GM23338 (cell line): ENCODE results near the gene KRTAP5-2. TPM values are rescaled to one million over a fixed set of nuclear protein-coding genes. Genes with fewer than 3 reads are reported as not detected.

Experiments
- ATAC-seq: fragments of 200-7000 bp; cut with Tn5 transposase; 3 replicates; pipeline ENCODE4 v1.9.1; 2020
- DNase-seq: peaks from one replicate; pipeline ENCODE4 v3.0.0-alpha.2; 2015; ENCODE audit warnings: low spot score
- H2AFZ ChIP-seq: fragments of 200-600 bp; sonication (generic); 2 replicates; pipeline ENCODE4 v1.8.0; 2016; ENCODE audit warnings: antibody characterized with exemption, mild to moderate bottlenecking, moderate library complexity
- H3F3A ChIP-seq: fragments of 200-600 bp; sonication (generic); replicated peaks from 2 replicates; pipeline ENCODE4 v1.8.0; 2017; ENCODE audit warnings: antibody characterized with exemption, mixed run types, low read depth
- H3K27ac ChIP-seq: fragments of 200-600 bp; sonication (generic); 2 replicates; pipeline ENCODE4 v1.6.1; 2016; ENCODE audit warnings: low read depth
- H3K27me3 ChIP-seq: fragments of 200-600 bp; sonication (generic); 2 replicates; pipeline ENCODE4 v1.8.0; 2016; ENCODE audit warnings: mild to moderate bottlenecking, mixed run types, moderate library complexity; ENCODE audit not compliant: insufficient read depth
- H3K36me3 ChIP-seq: fragments of 200-600 bp; sonication (generic); 2 replicates; pipeline ENCODE4 v1.8.0; 2016; ENCODE audit warnings: mild to moderate bottlenecking; ENCODE audit not compliant: insufficient read depth
- H3K4me1 ChIP-seq: fragments of 200-600 bp; sonication (generic); 2 replicates; pipeline ENCODE4 v1.8.0; 2016; ENCODE audit warnings: mild to moderate bottlenecking, moderate library complexity; ENCODE audit not compliant: insufficient read depth
- H3K4me2 ChIP-seq: fragments of 200-600 bp; sonication (generic); 2 replicates; pipeline ENCODE4 v1.7.1; 2017; ENCODE audit warnings: mixed run types
- H3K4me3 ChIP-seq: fragments of 200-600 bp; sonication (generic); 2 replicates; pipeline ENCODE4 v1.6.1; 2016; ENCODE audit warnings: mixed run types
- H3K79me2 ChIP-seq: fragments of 200-600 bp; sonication (generic); replicated peaks from 2 replicates; pipeline ENCODE4 v1.8.0; 2017; ENCODE audit warnings: mild to moderate bottlenecking; ENCODE audit not compliant: insufficient read depth
- H3K9me2 ChIP-seq: fragments of 200-600 bp; sonication (generic); 2 replicates; pipeline ENCODE4 v1.8.0; 2017; ENCODE audit not compliant: insufficient read depth
- H4K20me1 ChIP-seq: fragments of 200-600 bp; sonication (generic); replicated peaks from 2 replicates; pipeline ENCODE4 v1.8.0; 2017; ENCODE audit warnings: mild to moderate bottlenecking; ENCODE audit not compliant: insufficient read depth
- H3K27ac Mint-ChIP-seq: 2 replicates; pipeline ENCODE4 v1.8.0; 2020; ENCODE audit warnings: inconsistent platforms, mild to moderate bottlenecking, moderate library complexity, mixed read lengths
- H3K27me3 Mint-ChIP-seq: 3 replicates; pipeline ENCODE4 v1.8.0; 2022; ENCODE audit warnings: low read depth, mild to moderate bottlenecking, moderate library complexity, mixed read lengths, inconsistent platforms; ENCODE audit not compliant: insufficient read depth, poor library complexity
- H3K36me3 Mint-ChIP-seq: 3 replicates; pipeline ENCODE4 v1.8.0; 2021; ENCODE audit warnings: low read depth, mild to moderate bottlenecking, inconsistent platforms, moderate library complexity, mixed read lengths
- H3K4me1 Mint-ChIP-seq: 3 replicates; pipeline ENCODE4 v1.8.0; 2020; ENCODE audit warnings: mild to moderate bottlenecking, inconsistent platforms, mixed read lengths
- H3K4me3 Mint-ChIP-seq: 3 replicates; pipeline ENCODE4 v1.8.0; 2021; ENCODE audit warnings: moderate library complexity, mild to moderate bottlenecking, inconsistent platforms, mixed read lengths
- H3K9me3 Mint-ChIP-seq: 3 replicates; pipeline ENCODE4 v1.8.0; 2020; ENCODE audit warnings: moderate library complexity, mild to moderate bottlenecking, inconsistent platforms, mixed read lengths
- CREB1 ChIP-seq: fragments of 250-450 bp; sonication (Bioruptor Pico); IDR thresholded peaks from 2 replicates; pipeline ENCODE4 v1.5.0; 2020; ENCODE audit warnings: low read depth, mild to moderate bottlenecking, moderate library complexity
- EZH2 ChIP-seq: fragments of 200-600 bp; sonication (generic); IDR thresholded peaks from one replicate; pipeline ENCODE4 v1.8.0; 2017; ENCODE audit warnings: antibody characterized with exemption, mild to moderate bottlenecking, low read depth; ENCODE audit not compliant: unreplicated experiment
- EZH2phosphoT487 ChIP-seq: fragments of 200-600 bp; sonication (generic); IDR thresholded peaks from one replicate; pipeline ENCODE4 v1.8.1; 2018; ENCODE audit warnings: antibody characterized with exemption; ENCODE audit not compliant: unreplicated experiment
- JUNB ChIP-seq: IDR thresholded peaks from one replicate; pipeline ENCODE4 v1.6.1; 2016; ENCODE audit warnings: antibody characterized with exemption; ENCODE audit not compliant: unreplicated experiment
- NANOG ChIP-seq: IDR thresholded peaks from 2 replicates; pipeline ENCODE4 v1.6.1; 2016; ENCODE audit warnings: antibody characterized with exemption, borderline replicate concordance
- POLR2AphosphoS5 ChIP-seq: IDR thresholded peaks from 2 replicates; pipeline ENCODE4 v1.6.1; 2016; ENCODE audit warnings: antibody characterized with exemption, low read depth
- STAT1 ChIP-seq: IDR thresholded peaks from one replicate; pipeline ENCODE4 v1.6.1; 2016; ENCODE audit warnings: antibody characterized with exemption; ENCODE audit not compliant: unreplicated experiment
- ZNF114 ChIP-seq: fragments of 250-450 bp; sonication (Bioruptor Pico); IDR thresholded peaks from 2 replicates; pipeline ENCODE4 v1.5.0; 2020; ENCODE audit warnings: mild to moderate bottlenecking, moderate library complexity
- ZNF331 ChIP-seq: fragments of 250-450 bp; sonication (Bioruptor Pico); IDR thresholded peaks from 2 replicates; pipeline ENCODE4 v1.5.0; 2020; ENCODE audit warnings: low read depth, mild to moderate bottlenecking, moderate library complexity
- polyA plus RNA-seq: library from polyadenylated mRNA; unstranded; fragments of >200 nt; fragmentation: Nextera tagmentation; extraction: Ambion mirVana; gene quantifications from 2 replicates; pipeline ENCODE4 v1.2.1, GENCODE V29; 2016
- total RNA-seq: library from RNA; depleted of rRNA; stranded (reverse); fragments of >200 nt; shearing (Covaris generic); gene quantifications from 2 replicates; pipeline ENCODE4 v1.2.3, GENCODE V29; 2014
- TF ChIP-seq, protein P1 (sequence below): IDR thresholded peaks from one replicate; pipeline ENCODE4 v1.6.1; 2018; ENCODE audit warnings: antibody characterized with exemption; ENCODE audit not compliant: unreplicated experiment
- TF ChIP-seq, protein P2 (sequence below): fragments of 250-450 bp; sonication (Bioruptor Pico); IDR thresholded peaks from 2 replicates; pipeline ENCODE4 v1.5.0; 2020; ENCODE audit warnings: mild to moderate bottlenecking, moderate library complexity
- TF ChIP-seq, protein P3 (sequence below): IDR thresholded peaks from 2 replicates; pipeline ENCODE4 v1.6.1; 2016; ENCODE audit warnings: antibody characterized with exemption
- TF ChIP-seq, protein P4 (sequence below), 2 experiments: fragments of 200-600 bp in 1 of 2; sonication (generic) in 1 of 2; conservative IDR thresholded peaks; 2 replicates each; pipeline versions ENCODE4 v1.5.1 to v1.6.1; 2016 to 2017; ENCODE audit warnings: antibody characterized with exemption in 2 of 2, low read depth in 2 of 2, mild to moderate bottlenecking in 2 of 2, moderate library complexity in 1 of 2

Gene KRTAP5-2
- total and polyA plus RNA-seq, 2 experiments from 2014 or later, result not detected

DNA sequence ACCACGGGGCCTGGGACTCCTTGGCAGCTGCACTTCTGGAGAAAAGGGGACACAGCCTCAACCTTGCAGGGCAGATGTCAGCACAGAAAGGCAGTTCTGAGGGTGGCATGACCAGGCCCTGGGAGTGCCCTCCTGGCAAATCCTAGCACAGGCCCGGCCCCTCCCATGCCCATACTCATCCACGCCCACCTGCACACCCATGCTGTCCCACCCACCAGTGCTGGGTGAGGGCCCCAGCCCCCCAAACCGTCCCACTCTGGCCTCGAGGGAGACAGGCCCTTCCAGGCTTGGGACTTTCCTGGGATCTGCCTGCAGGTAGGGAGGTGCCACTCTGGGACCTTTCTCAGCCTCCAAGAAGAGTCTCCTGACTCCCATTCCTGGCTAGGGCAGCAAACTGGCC is 36.1 kb downstream of the KRTAP5-2 start:
- H3K27me3 Mint-ChIP-seq, result peaks cover 35% of the 10 kb centered on the region
- Histone ChIP-seq H3K4me1 (peaks cover 28% of the 10 kb centered on the region), H4K20me1 (no peaks in the 10 kb centered on the region), H3K4me3 (no peak overlapping the region), H3K36me3 (no peaks in the 10 kb centered on the region), H3F3A (no peaks in the 10 kb centered on the region), H3K79me2 (no peaks in the 10 kb centered on the region), H2AFZ (no peak overlapping the region), H3K9me2 (no peaks in the 10 kb centered on the region), H3K27ac (no peak overlapping the region), H3K4me2 (no peak overlapping the region), H3K27me3 (peaks cover 17% of the 10 kb centered on the region)
- TF ChIP-seq EZH2phosphoT487, result no peak
- TF ChIP-seq, protein P1, sequence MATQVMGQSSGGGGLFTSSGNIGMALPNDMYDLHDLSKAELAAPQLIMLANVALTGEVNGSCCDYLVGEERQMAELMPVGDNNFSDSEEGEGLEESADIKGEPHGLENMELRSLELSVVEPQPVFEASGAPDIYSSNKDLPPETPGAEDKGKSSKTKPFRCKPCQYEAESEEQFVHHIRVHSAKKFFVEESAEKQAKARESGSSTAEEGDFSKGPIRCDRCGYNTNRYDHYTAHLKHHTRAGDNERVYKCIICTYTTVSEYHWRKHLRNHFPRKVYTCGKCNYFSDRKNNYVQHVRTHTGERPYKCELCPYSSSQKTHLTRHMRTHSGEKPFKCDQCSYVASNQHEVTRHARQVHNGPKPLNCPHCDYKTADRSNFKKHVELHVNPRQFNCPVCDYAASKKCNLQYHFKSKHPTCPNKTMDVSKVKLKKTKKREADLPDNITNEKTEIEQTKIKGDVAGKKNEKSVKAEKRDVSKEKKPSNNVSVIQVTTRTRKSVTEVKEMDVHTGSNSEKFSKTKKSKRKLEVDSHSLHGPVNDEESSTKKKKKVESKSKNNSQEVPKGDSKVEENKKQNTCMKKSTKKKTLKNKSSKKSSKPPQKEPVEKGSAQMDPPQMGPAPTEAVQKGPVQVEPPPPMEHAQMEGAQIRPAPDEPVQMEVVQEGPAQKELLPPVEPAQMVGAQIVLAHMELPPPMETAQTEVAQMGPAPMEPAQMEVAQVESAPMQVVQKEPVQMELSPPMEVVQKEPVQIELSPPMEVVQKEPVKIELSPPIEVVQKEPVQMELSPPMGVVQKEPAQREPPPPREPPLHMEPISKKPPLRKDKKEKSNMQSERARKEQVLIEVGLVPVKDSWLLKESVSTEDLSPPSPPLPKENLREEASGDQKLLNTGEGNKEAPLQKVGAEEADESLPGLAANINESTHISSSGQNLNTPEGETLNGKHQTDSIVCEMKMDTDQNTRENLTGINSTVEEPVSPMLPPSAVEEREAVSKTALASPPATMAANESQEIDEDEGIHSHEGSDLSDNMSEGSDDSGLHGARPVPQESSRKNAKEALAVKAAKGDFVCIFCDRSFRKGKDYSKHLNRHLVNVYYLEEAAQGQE, result no peak
- TF ChIP-seq EZH2, result no peak
- TF ChIP-seq, protein P2, sequence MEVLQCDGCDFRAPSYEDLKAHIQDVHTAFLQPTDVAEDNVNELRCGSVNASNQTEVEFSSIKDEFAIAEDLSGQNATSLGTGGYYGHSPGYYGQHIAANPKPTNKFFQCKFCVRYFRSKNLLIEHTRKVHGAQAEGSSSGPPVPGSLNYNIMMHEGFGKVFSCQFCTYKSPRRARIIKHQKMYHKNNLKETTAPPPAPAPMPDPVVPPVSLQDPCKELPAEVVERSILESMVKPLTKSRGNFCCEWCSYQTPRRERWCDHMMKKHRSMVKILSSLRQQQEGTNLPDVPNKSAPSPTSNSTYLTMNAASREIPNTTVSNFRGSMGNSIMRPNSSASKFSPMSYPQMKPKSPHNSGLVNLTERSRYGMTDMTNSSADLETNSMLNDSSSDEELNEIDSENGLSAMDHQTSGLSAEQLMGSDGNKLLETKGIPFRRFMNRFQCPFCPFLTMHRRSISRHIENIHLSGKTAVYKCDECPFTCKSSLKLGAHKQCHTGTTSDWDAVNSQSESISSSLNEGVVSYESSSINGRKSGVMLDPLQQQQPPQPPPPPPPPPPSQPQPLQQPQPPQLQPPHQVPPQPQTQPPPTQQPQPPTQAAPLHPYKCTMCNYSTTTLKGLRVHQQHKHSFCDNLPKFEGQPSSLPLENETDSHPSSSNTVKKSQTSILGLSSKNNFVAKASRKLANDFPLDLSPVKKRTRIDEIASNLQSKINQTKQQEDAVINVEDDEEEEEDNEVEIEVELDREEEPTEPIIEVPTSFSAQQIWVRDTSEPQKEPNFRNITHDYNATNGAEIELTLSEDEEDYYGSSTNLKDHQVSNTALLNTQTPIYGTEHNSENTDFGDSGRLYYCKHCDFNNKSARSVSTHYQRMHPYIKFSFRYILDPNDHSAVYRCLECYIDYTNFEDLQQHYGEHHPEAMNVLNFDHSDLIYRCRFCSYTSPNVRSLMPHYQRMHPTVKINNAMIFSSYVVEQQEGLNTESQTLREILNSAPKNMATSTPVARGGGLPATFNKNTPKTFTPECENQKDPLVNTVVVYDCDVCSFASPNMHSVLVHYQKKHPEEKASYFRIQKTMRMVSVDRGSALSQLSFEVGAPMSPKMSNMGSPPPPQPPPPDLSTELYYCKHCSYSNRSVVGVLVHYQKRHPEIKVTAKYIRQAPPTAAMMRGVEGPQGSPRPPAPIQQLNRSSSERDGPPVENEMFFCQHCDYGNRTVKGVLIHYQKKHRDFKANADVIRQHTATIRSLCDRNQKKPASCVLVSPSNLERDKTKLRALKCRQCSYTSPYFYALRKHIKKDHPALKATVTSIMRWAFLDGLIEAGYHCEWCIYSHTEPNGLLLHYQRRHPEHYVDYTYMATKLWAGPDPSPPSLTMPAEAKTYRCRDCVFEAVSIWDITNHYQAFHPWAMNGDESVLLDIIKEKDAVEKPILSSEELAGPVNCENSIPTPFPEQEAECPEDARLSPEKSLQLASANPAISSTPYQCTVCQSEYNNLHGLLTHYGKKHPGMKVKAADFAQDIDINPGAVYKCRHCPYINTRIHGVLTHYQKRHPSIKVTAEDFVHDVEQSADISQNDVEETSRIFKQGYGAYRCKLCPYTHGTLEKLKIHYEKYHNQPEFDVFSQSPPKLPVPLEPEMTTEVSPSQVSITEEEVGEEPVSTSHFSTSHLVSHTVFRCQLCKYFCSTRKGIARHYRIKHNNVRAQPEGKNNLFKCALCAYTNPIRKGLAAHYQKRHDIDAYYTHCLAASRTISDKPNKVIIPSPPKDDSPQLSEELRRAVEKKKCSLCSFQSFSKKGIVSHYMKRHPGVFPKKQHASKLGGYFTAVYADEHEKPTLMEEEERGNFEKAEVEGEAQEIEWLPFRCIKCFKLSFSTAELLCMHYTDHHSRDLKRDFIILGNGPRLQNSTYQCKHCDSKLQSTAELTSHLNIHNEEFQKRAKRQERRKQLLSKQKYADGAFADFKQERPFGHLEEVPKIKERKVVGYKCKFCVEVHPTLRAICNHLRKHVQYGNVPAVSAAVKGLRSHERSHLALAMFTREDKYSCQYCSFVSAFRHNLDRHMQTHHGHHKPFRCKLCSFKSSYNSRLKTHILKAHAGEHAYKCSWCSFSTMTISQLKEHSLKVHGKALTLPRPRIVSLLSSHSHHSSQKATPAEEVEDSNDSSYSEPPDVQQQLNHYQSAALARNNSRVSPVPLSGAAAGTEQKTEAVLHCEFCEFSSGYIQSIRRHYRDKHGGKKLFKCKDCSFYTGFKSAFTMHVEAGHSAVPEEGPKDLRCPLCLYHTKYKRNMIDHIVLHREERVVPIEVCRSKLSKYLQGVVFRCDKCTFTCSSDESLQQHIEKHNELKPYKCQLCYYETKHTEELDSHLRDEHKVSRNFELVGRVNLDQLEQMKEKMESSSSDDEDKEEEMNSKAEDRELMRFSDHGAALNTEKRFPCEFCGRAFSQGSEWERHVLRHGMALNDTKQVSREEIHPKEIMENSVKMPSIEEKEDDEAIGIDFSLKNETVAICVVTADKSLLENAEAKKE (CRISPR knock-in tag), result no peak
- no peak for TF ChIP-seq NANOG
- no peak for TF ChIP-seq POLR2AphosphoS5
- no peak for TF ChIP-seq ZNF114 (CRISPR knock-in tag)
- TF ChIP-seq JUNB, result no peak
- TF ChIP-seq CREB1 (CRISPR knock-in tag), result no peak
- TF ChIP-seq STAT1, result no peak
- TF ChIP-seq, protein P3, sequence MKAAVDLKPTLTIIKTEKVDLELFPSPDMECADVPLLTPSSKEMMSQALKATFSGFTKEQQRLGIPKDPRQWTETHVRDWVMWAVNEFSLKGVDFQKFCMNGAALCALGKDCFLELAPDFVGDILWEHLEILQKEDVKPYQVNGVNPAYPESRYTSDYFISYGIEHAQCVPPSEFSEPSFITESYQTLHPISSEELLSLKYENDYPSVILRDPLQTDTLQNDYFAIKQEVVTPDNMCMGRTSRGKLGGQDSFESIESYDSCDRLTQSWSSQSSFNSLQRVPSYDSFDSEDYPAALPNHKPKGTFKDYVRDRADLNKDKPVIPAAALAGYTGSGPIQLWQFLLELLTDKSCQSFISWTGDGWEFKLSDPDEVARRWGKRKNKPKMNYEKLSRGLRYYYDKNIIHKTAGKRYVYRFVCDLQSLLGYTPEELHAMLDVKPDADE, result no peak
- no peak for TF ChIP-seq ZNF331 (CRISPR knock-in tag)
- TF ChIP-seq, protein P4, sequence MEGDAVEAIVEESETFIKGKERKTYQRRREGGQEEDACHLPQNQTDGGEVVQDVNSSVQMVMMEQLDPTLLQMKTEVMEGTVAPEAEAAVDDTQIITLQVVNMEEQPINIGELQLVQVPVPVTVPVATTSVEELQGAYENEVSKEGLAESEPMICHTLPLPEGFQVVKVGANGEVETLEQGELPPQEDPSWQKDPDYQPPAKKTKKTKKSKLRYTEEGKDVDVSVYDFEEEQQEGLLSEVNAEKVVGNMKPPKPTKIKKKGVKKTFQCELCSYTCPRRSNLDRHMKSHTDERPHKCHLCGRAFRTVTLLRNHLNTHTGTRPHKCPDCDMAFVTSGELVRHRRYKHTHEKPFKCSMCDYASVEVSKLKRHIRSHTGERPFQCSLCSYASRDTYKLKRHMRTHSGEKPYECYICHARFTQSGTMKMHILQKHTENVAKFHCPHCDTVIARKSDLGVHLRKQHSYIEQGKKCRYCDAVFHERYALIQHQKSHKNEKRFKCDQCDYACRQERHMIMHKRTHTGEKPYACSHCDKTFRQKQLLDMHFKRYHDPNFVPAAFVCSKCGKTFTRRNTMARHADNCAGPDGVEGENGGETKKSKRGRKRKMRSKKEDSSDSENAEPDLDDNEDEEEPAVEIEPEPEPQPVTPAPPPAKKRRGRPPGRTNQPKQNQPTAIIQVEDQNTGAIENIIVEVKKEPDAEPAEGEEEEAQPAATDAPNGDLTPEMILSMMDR (conservative IDR thresholded peaks at IDR 0.05; ENCODE audit: low read depth in 2 of 2), result no peak
- no peak for ATAC-seq
- H3K4me3 Mint-ChIP-seq, result no peak overlapping the region
- no peak overlapping the region for H3K27ac Mint-ChIP-seq
- H3K36me3 Mint-ChIP-seq, result no peaks in the 10 kb centered on the region
- H3K9me3 Mint-ChIP-seq, result no peaks in the 10 kb centered on the region
- DNase-seq, result no peak
- peaks cover 19% of the 10 kb centered on the region; the same call in 2 of the 3 replicates for H3K4me1 Mint-ChIP-seq
